Bronchial epithelial cell (primary cell): ENCODE data around the gene SDE2. TPM values are rescaled to one million over a fixed set of nuclear protein-coding genes. Genes with fewer than 3 reads are reported as not detected.
A peak's percentile ranks its signal among the peaks of the same experiment; 100 is the strongest.

ENCODE experiments used
- DNase-seq: peaks from one replicate; pipeline ENCODE4 v3.0.0-alpha.2; 2010; ENCODE audit warnings: low read depth
- FAIRE-seq: peaks from 2 replicates; lab custom pipeline; 2011; peaks lifted over from hg19 to GRCh38; lab: Jason Lieb, UNC
- H3K27me3 ChIP-seq: 2 replicates; pipeline ENCODE4 v1.5.1; 2011; ENCODE audit warnings: low read length; ENCODE audit not compliant: control insufficient read depth, insufficient read depth
- H3K36me3 ChIP-seq: 2 replicates; pipeline ENCODE4 v1.5.1; 2011; ENCODE audit warnings: low read length; ENCODE audit not compliant: control insufficient read depth, insufficient read depth
- H3K4me3 ChIP-seq: 2 replicates; pipeline ENCODE4 v1.5.1; 2011; ENCODE audit warnings: mild to moderate bottlenecking, low read depth, low read length, control low read depth
- total RNA-seq: library from RNA; depleted of rRNA; stranded (reverse); fragments of >200 nt; gene quantifications from 2 replicates; pipeline ENCODE4 v1.2.1, GENCODE V29; 2014
- TF ChIP-seq, protein P1 (sequence below): IDR thresholded peaks from 2 replicates; pipeline ENCODE4 v1.5.1; 2011; ENCODE audit warnings: mild to moderate bottlenecking, moderate library complexity, low read length, control low read depth, inconsistent platforms; ENCODE audit not compliant: insufficient read depth, severe bottlenecking

Gene SDE2
- total RNA-seq, 1 donor from 2014 or later: 41.1 TPM

DNA sequence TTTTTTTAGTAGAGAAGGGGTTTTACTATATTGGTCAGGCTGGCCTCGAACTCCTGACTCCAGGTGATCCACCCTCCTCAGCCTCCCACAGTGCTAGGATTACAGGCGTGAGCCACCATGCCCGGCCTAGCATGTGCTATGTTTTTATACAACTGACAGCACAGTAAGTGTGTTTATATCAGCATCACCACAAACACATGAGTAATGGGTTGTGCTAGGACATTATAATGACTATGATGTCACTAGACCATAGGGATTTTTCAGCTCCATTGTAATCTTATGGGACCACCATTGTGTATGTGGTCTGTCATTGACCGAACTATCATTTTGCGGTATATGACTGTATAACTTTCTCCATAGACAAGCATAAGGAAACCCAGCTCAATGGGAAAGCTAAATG, 64.4 kb downstream of the SDE2 start:
- no peaks in the 10 kb centered on the region for H3K36me3 ChIP-seq
- TF ChIP-seq, protein P1, sequence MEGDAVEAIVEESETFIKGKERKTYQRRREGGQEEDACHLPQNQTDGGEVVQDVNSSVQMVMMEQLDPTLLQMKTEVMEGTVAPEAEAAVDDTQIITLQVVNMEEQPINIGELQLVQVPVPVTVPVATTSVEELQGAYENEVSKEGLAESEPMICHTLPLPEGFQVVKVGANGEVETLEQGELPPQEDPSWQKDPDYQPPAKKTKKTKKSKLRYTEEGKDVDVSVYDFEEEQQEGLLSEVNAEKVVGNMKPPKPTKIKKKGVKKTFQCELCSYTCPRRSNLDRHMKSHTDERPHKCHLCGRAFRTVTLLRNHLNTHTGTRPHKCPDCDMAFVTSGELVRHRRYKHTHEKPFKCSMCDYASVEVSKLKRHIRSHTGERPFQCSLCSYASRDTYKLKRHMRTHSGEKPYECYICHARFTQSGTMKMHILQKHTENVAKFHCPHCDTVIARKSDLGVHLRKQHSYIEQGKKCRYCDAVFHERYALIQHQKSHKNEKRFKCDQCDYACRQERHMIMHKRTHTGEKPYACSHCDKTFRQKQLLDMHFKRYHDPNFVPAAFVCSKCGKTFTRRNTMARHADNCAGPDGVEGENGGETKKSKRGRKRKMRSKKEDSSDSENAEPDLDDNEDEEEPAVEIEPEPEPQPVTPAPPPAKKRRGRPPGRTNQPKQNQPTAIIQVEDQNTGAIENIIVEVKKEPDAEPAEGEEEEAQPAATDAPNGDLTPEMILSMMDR: no peak
- DNase-seq (no peak), FAIRE-seq (no peak)
- no peak overlapping the region for H3K4me3 ChIP-seq
- no peaks in the 10 kb centered on the region for H3K27me3 ChIP-seq

DNA sequence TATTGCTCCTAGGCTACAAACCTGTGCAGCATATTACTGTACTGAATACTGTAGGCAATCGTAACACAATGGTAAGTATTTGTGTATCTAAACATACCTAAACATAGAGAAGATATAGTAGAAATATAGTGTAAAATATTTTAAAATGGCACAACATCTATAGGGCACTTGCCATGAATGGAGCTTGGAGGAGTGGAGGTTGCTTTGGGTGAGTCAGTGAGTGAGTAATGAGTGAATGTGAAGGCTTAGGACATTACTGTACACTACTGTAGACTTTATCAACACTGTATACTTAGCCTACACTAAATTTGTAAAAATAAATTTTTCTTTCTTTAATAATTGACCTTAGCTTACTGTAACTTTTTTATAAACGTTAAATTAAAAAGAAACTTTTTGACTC, 66.1 kb downstream of the SDE2 start:
- FAIRE-seq: no peak
- DNase-seq: peak; percentile 86

More for the DNA sequence above, 66.1 kb downstream of the SDE2 start:
- Histone ChIP-seq H3K27me3 (no peaks in the 10 kb centered on the region), H3K36me3 (no peaks in the 10 kb centered on the region), H3K4me3 (no peak overlapping the region)
- TF ChIP-seq, protein P1: no peak

Other genes starting within 250 kb of the SDE2 start
- 217 and 254 TPM in 2 replicates for gene SRP9, start 221.5 kb downstream of the SDE2 start, total RNA-seq
- gene EPHX1, start 189.2 kb downstream of the SDE2 start, total RNA-seq: 3.9 and 22.1 TPM in 2 replicates
- 4.7 and 7.9 TPM in 2 replicates for gene TMEM63A, start 117.0 kb downstream of the SDE2 start, total RNA-seq
- gene LEFTY1, start 110.2 kb downstream of the SDE2 start, total RNA-seq: not detected in 2 replicates
- 19.5 and 35.3 TPM in 2 replicates for gene PYCR2, start 75.1 kb downstream of the SDE2 start, total RNA-seq
- not detected in 2 replicates for gene LEFTY2, start 58.1 kb downstream of the SDE2 start, total RNA-seq
- 84.8 and 123 TPM in 2 replicates for gene H3-3A, start 63.4 kb upstream of the SDE2 start, total RNA-seq
- 58.2 and 78.7 TPM in 2 replicates for gene ACBD3, start 187.4 kb upstream of the SDE2 start, total RNA-seq
- gene MIXL1, start 224.3 kb upstream of the SDE2 start, total RNA-seq: not detected in 2 replicates